Tongue (tissue), 2 donors: ENCODE measurements around the gene CCDC127. TPM values are rescaled to one million over a fixed set of nuclear protein-coding genes. Genes with fewer than 3 reads are reported as not detected.
A peak's percentile ranks its signal among the peaks of the same experiment; 100 is the strongest.
"Not testable (repeated sequence)": the region's sequence is repeated elsewhere in the genome, so short reads cannot be mapped to it uniquely, and the experiment has no call there.

ENCODE experiments used
- DNase-seq: peaks from one replicate; pipeline ENCODE4 v3.0.0-alpha.2; 2015
- total RNA-seq: library from RNA; depleted of rRNA; stranded (reverse); fragments of >200 nt; gene quantifications from one replicate; pipeline ENCODE4 v1.2.3, GENCODE V29; 2014

CCDC127 gene
- total RNA-seq: 6.3 TPM

DNA sequence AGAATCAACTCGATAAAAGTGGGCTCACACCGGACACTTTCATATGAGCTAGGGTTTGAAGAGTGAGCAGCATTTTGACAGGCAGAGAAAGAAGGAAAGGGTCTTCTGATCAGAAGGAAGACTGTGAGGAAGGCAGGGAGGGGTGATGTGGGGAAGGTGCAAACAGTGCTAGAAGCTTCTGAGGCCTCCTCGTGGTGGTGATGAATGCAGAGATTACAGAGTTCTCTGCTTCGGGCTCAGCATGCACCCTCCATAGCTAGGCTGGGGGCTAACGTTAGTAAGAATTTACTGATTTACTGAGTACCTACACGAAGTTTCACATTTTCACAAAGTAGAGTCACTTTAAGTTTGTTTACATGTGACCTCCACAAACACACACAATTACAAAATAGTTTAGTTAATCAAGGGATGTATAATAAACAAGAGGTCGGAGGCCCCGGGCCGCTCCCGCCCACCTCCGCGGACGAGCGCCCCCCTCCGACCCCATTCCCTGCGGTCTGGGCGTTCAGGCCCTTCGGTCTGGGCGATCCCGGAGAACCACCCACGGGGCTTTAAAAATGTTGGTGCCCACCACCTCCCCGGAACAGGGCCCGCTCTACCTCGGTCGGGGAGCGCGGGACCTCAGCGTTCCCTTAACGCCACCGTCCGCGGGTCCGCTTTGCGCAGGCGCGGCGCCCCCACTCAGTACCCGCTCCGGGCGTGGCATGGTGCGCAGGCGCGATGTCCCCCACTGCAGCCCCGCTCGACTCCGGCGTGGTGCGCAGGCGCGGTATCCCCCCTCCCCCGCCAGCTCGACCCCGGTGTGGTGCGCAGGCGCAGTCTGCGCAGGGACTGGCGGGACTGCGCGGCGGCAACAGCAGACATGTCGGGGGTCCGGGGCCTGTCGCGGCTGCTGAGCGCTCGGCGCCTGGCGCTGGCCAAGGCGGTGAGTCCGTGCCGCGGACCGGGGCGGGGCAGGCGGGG is at the start of gene CCDC127, which contains the start of gene SDHA:
Gene CCDC127 (minus strand): TSS at position 660 of the 963 bp plus-strand sequence. CDS start 1,304 bp downstream, outside the sequence.
Gene SDHA (plus strand): TSS at position 827 of the 963 bp plus-strand sequence. CDS start 36 bp downstream, at position 863.
- peak; percentile 99 for DNase-seq

GRCh38 chr5:267716-268115 is 49.8 kb upstream of the CCDC127 start:
- no peak for DNase-seq

GRCh38 chr5:266311-267026 is 48.5 kb upstream of the CCDC127 start:
- DNase-seq: not testable (repeated sequence)

DNA sequence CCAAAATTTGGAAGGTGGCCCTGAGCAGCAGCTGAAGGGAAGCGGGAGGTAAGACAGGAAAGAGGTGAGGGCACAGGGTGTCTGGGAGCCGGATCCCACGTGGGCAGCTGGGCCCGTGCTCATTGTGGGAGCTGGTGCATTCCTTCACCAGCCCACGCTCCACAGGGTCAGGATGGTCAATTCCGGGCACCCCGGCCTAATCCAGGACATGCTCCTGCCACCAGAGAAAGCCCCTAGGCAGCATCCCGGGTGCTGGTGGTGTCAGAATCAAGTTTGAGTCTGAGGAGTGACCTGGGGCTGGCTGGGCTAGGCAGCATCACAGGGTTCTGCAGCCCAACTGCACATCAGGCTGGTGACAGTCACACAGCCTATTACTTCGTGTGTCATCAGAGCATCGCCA is 46.4 kb upstream of the CCDC127 start:
- DNase-seq: no peak

- peak; percentile 26 for DNase-seq
Observed at GRCh38 chr5:263275-263974, 45.5 kb upstream of the CCDC127 start.

- no peak for DNase-seq
Observed at GRCh38 chr5:257148-257547, 39.2 kb upstream of the CCDC127 start.

DNA sequence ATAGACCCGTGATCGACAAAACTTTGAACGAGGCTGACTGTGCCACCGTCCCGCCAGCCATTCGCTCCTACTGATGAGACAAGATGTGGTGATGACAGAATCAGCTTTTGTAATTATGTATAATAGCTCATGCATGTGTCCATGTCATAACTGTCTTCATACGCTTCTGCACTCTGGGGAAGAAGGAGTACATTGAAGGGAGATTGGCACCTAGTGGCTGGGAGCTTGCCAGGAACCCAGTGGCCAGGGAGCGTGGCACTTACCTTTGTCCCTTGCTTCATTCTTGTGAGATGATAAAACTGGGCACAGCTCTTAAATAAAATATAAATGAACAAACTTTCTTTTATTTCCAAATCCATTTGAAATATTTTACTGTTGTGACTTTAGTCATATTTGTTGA is 38.4 kb upstream of the CCDC127 start:
- DNase-seq: not testable (repeated sequence)

DNA sequence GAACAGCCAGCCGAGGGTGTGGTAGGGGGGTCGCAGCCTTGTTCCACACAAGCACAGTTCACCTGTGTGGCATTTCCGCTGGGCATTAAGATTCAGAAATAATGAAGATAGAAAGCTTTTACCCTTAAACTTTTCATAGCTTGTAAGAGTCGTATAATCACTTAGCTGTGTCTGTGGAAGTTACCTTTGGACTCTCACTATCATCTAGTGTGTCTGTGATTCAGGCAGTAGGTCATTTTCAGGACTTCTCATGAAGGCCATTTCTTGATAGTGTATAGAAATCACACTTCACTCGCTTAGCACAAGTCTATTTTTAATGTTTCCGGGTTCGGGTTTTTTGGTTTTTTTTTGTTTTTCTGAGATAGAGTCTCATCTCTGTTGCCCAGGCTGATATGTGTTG is 37.2 kb upstream of the CCDC127 start:
- not testable (repeated sequence) for DNase-seq

GRCh38 chr5:254322-254721 is 36.4 kb upstream of the CCDC127 start:
- not testable (repeated sequence) for DNase-seq

GRCh38 chr5:252546-252945 is 34.6 kb upstream of the CCDC127 start:
- no peak for DNase-seq

DNA sequence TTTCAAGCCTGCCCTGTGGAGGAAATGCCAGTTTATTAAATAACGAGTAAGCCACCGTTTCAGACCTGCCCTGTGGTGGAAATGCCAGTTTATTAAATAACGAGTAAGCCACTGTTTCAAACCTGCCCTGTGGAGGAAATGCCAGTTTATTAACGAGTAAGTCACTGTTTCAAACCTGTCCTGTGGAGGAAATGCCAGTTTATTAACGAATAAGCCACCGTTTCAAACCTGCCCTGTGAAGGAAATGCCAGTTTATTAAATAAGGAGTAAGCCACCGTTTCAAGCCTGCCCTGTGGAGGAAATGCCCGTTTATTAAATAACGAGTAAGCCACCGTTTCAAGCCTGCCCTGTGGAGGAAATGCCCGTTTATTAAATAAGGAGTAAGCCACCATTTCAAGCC is 34.0 kb upstream of the CCDC127 start:
- not testable (repeated sequence) for DNase-seq

GRCh38 chr5:251538-251937 is 33.6 kb upstream of the CCDC127 start:
- DNase-seq: not testable (repeated sequence)

- not testable (repeated sequence) for DNase-seq
Observed at GRCh38 chr5:251016-251415, 33.1 kb upstream of the CCDC127 start.

DNA sequence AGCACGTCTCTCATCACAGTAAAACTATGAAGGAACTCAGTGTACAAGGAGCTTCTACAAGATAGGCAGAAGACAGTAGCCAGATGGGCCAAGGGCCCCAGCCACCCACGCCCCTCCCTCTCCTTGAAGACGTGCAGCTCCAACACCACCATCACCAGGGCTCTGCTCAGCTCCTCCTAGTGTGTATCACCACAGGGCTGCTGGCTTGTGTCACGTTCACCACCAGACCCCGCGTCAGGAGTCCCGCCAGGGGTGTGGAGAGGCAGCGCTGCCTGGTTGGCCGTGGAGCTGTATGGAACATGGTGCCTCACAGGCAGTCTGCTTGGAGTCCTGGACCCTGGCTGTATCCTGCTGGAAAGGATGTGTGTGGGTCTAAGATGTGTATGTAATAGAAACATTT is 32.4 kb upstream of the CCDC127 start:
- not testable (repeated sequence) for DNase-seq

DNA sequence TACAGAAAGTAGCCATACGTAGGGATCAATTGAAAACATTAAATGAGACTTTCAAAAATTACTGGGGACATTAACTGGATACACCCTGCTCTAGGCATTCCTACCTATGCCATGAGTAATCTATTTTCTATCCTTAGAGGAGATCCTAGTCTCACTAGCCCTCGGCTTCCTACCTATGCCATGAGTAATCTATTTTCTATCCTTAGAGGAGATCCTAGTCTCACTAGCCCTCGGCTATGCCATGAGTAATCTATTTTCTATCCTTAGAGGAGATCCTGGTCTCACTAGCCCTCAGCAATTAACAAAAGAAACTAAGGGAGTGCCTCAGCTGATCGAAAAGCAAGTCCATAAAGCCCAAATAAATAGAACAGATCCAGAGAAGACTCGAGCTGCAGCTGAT is 27.8 kb upstream of the CCDC127 start:
- DNase-seq: not testable (repeated sequence)

DNA sequence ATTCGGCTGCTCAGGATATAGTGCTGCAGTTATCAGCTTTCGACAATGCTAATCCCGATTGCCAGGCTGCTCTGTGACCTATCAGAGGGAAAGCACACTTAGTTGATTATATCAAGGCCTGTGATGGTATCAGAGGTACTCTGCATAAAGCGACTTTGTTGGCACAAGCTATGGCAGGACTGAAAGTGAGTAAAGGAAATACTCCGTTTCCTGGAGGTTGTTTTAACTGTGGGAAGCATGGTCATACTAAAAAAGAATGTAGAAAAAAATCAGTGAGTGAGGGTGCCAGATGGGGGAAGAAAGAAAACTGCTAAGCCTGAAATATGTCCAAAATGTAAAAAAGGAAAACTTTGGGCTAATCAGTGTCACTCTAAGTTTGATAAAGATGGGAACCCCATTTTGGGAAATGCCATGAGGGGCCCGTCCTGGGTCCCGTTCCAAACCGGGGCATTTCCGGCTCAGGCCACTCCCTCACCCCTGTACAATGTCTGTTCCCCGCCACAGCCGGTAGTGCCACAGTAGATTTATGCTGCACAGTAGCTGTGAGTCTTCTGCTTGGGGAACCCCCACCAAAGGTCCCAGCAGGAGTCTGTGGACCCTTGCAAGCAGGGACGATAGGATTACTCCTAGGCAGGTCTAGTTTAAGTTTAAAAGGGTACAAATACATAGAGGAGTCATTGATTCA is 25.9 kb upstream of the CCDC127 start:
- DNase-seq: not testable (repeated sequence)

DNA sequence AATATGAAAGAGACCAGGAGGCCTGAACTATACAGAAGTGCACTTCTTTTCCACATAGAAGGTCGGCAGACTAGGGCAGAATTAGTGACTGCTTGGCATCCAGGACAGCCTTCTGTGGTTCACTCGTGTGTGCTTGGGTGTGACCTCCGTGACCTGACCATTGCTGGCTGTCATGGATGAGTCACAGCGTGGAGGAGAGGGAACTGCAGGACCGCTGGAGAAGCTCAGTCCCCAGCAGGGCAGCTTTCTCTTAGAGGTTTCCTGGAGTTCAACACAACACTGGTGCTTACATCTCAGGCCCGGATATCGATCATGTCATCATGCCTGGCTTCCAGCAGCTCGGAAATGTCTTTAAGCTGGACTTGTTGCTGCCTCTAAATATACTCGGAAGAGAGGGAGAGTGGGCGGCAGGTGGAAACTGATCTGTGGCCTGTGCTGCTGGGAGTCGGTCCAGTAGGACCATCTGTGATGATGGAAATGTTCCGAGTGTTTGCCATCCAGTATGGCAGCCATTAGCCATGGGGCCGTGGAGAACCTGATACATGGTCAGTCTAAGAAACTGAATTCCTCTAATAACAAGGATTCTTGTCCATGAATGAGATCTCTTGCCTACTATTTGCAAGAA is 23.2 kb upstream of the CCDC127 start:
- DNase-seq: not testable (repeated sequence)

GRCh38 chr5:240550-240949 is 22.6 kb upstream of the CCDC127 start:
- DNase-seq: not testable (repeated sequence)

DNA sequence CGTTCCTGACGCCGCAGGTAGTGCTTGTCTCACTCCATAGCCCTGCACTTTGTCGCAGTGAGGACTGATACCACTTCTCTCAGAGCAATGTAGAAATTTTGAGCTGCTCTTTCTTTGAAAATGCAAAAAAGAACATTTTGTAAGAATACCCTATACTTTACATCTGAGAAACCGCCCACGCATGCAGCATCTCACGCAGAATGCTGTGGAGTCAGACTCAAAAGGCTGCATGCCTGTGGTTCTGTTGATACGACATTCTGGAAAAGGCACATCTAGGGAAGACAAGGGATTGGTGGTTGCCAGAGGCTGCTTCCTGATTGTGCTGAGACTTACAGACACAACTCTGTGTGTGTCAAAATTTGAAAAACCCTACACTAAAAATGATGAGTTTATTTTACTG is 20.0 kb upstream of the CCDC127 start:
- not testable (repeated sequence) for DNase-seq

DNA sequence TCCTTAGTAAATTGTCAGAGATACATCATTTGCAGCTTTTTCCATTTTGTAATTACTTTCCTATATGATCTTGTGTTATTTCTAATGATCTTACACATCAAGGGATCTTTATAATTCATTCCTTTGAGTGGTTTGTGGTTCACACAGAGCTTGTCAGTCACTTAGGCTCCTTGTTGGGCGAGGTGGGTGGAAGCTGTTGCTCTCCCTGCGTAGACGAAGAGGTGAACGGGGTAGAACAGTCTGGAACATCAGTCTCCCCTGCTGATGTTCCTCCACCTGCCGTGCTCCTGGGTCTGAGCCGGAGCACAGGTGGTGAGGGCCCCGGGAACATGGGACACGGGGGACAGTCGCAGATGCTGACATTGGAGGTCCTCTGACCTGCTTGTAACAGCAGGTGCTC is 17.6 kb upstream of the CCDC127 start:
- not testable (repeated sequence) for DNase-seq

DNA sequence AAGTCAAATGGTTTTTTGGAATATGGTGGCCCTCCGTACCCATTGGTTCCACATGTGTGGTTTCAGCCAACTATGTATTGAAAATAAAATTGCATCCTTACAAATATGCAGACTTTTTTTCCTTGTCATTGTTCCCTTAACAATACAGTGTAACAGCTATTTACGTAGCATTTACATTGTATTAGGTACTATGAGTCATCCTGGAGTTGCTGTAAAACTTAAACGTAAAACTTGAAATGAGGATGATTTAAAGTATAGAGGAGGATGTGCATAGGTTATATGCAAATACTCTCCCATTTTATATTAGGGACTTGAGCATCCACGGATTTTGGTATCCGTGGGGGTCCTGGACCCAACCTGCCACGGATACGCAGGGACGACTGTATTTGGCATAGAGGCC is 16.5 kb upstream of the CCDC127 start:
- no peak for DNase-seq
